GM19395 (cell line): ENCODE data around the gene CEBPB.

ENCODE experiments used
- ATAC-seq: cut with Tn5 transposase; IDR thresholded peaks from one replicate; pipeline ENCODE4 v1.9.1; 2021; ENCODE audit warnings: mild to moderate bottlenecking, moderate library complexity; ENCODE audit not compliant: unreplicated experiment

The CEBPB gene

GRCh38 chr20:50224531-50225255 lies 34.1 kb downstream of the CEBPB start:
- no peak for ATAC-seq

- ATAC-seq: no peak
These were observed 35.7 kb downstream of the CEBPB start for GRCh38 chr20:50226093-50226974.

GRCh38 chr20:50227506-50227905 lies 36.9 kb downstream of the CEBPB start:
- ATAC-seq: no peak

GRCh38 chr20:50229156-50229607 lies 38.6 kb downstream of the CEBPB start:
- no peak for ATAC-seq

GRCh38 chr20:50230184-50230583 lies 39.6 kb downstream of the CEBPB start:
- ATAC-seq: no peak

- no peak for ATAC-seq
These were observed 40.4 kb downstream of the CEBPB start for GRCh38 chr20:50230871-50231560.

- ATAC-seq: no peak
These were observed 41.2 kb downstream of the CEBPB start for GRCh38 chr20:50231854-50232253.

- no peak for ATAC-seq
These were observed 42.2 kb downstream of the CEBPB start for GRCh38 chr20:50232651-50233324.

- ATAC-seq: no peak
These were observed 42.9 kb downstream of the CEBPB start for GRCh38 chr20:50233325-50234212.

- no peak for ATAC-seq
These were observed 43.7 kb downstream of the CEBPB start for GRCh38 chr20:50234288-50234687.

- ATAC-seq: no peak
These were observed 46.7 kb downstream of the CEBPB start for GRCh38 chr20:50237349-50237748.

- no peak for ATAC-seq
These were observed 47.6 kb downstream of the CEBPB start for GRCh38 chr20:50238081-50238800.

- ATAC-seq: no peak
These were observed 49.5 kb downstream of the CEBPB start for GRCh38 chr20:50240092-50240491.

- no peak for ATAC-seq
These were observed 51.5 kb downstream of the CEBPB start for GRCh38 chr20:50242178-50242514.
